H9 (cell line): Measurements from ENCODE around the gene AEBP2. TPM values are rescaled to one million over a fixed set of nuclear protein-coding genes. Genes with fewer than 3 reads are reported as not detected.

Experiments
- DNase-seq: peaks from one replicate; pipeline ENCODE4 v3.0.0-alpha.2; 2017
- H2AFZ ChIP-seq: one replicate; pipeline ENCODE4 v1.6.1; 2013; ENCODE audit warnings: mild to moderate bottlenecking, low read length, control low read depth, moderate library complexity
- H2AK5ac ChIP-seq: 2 replicates; pipeline ENCODE4 v1.6.1; 2013; ENCODE audit warnings: low read length, control low read depth, mixed read lengths; ENCODE audit not compliant: insufficient read length
- H2BK120ac ChIP-seq: one replicate; pipeline ENCODE4 v1.6.1; 2013; ENCODE audit warnings: low read depth, mild to moderate bottlenecking, low read length, control low read depth, inconsistent platforms; ENCODE audit not compliant: poor library complexity, severe bottlenecking
- H2BK12ac ChIP-seq: 2 replicates; pipeline ENCODE4 v1.6.1; 2013; ENCODE audit warnings: low read length, control low read depth, mixed read lengths, low read depth; ENCODE audit not compliant: insufficient read length
- H2BK15ac ChIP-seq: 2 replicates; pipeline ENCODE4 v1.6.1; 2013; ENCODE audit warnings: low read depth, low read length, control low read depth
- H2BK20ac ChIP-seq: one replicate; pipeline ENCODE4 v1.6.1; 2013; ENCODE audit warnings: low read depth, mild to moderate bottlenecking, low read length, control low read depth, inconsistent platforms; ENCODE audit not compliant: poor library complexity, severe bottlenecking
- H2BK5ac ChIP-seq: 2 replicates; pipeline ENCODE4 v1.6.1; 2013; ENCODE audit warnings: low read length, control low read depth, mixed read lengths; ENCODE audit not compliant: insufficient read length
- H3K14ac ChIP-seq: 2 replicates; pipeline ENCODE4 v1.6.1; 2013; ENCODE audit warnings: low read length, control low read depth; ENCODE audit not compliant: insufficient read depth
- H3K18ac ChIP-seq: 2 replicates; pipeline ENCODE4 v1.6.1; 2013; ENCODE audit warnings: low read depth, mild to moderate bottlenecking, mixed read lengths, low read length, control low read depth; ENCODE audit not compliant: insufficient read length
- H3K23ac ChIP-seq: 2 replicates; pipeline ENCODE4 v1.6.1; 2013; ENCODE audit warnings: low read length, control low read depth, mixed read lengths, low read depth; ENCODE audit not compliant: insufficient read length
- H3K23me2 ChIP-seq: 2 replicates; pipeline ENCODE4 v1.6.1; 2013; ENCODE audit warnings: low read depth, mild to moderate bottlenecking, mixed read lengths, low read length, control low read depth; ENCODE audit not compliant: insufficient read length, poor library complexity, severe bottlenecking
- H3K27ac ChIP-seq: 2 replicates; pipeline ENCODE4 v1.5.1; 2013; ENCODE audit warnings: low read length, control low read depth, mixed read lengths, low read depth; ENCODE audit not compliant: insufficient read length
- H3K27me3 ChIP-seq: 2 replicates; pipeline ENCODE4 v1.6.1; 2013; ENCODE audit warnings: low read length, control low read depth, inconsistent platforms; ENCODE audit not compliant: insufficient read depth
- H3K4ac ChIP-seq: 2 replicates; pipeline ENCODE4 v1.6.1; 2013; ENCODE audit warnings: low read depth, mild to moderate bottlenecking, control low read depth, inconsistent platforms, low read length, moderate library complexity
- H3K4me1 ChIP-seq: 2 replicates; pipeline ENCODE4 v1.6.1; 2013; ENCODE audit warnings: low read length, control low read depth, inconsistent platforms; ENCODE audit not compliant: insufficient read depth
- H3K4me2 ChIP-seq: 2 replicates; pipeline ENCODE4 v1.6.1; 2013; ENCODE audit warnings: low read length, control low read depth, mixed read lengths; ENCODE audit not compliant: insufficient read length, insufficient read depth
- H3K56ac ChIP-seq: 2 replicates; pipeline ENCODE4 v1.6.1; 2013; ENCODE audit warnings: low read depth, mild to moderate bottlenecking, mixed read lengths, low read length, control low read depth; ENCODE audit not compliant: insufficient read length
- H3K79me1 ChIP-seq: 2 replicates; pipeline ENCODE4 v1.6.1; 2013; ENCODE audit warnings: low read depth, mild to moderate bottlenecking, moderate library complexity, low read length, control low read depth, inconsistent platforms; ENCODE audit not compliant: insufficient read depth, poor library complexity, severe bottlenecking
- H3K79me2 ChIP-seq: 2 replicates; pipeline ENCODE4 v1.6.1; 2013; ENCODE audit warnings: low read length, control low read depth, inconsistent platforms; ENCODE audit not compliant: insufficient read depth
- H3K9ac ChIP-seq: 2 replicates; pipeline ENCODE4 v1.6.1; 2013; ENCODE audit warnings: low read length, control low read depth, mixed read lengths; ENCODE audit not compliant: insufficient read length; ENCODE audit errors: extremely low read depth
- H3K9me3 ChIP-seq: one replicate; pipeline ENCODE4 v1.6.1; 2013; ENCODE audit warnings: low read depth, low read length, inconsistent platforms; ENCODE audit not compliant: control insufficient read depth
- H3T11ph ChIP-seq: one replicate; pipeline ENCODE4 v1.6.1; 2013; ENCODE audit warnings: mild to moderate bottlenecking, low read length, control low read depth, inconsistent platforms
- H4K20me1 ChIP-seq: one replicate; pipeline ENCODE4 v1.6.1; 2013; ENCODE audit not compliant: control insufficient read depth, insufficient read length, insufficient read depth
- H4K5ac ChIP-seq: 2 replicates; pipeline ENCODE4 v1.6.1; 2013; ENCODE audit warnings: low read depth, mild to moderate bottlenecking, mixed read lengths, low read length, control low read depth; ENCODE audit not compliant: insufficient read length
- H4K8ac ChIP-seq: replicated peaks from 2 replicates; pipeline ENCODE4 v1.6.1; 2013; ENCODE audit warnings: low read length, control low read depth, mixed read lengths, low read depth; ENCODE audit not compliant: insufficient read length
- H4K91ac ChIP-seq: 2 replicates; pipeline ENCODE4 v1.6.1; 2013; ENCODE audit warnings: low read depth, mild to moderate bottlenecking, moderate library complexity, mixed read lengths, low read length, control low read depth; ENCODE audit not compliant: insufficient read length
- H3K27ac Mint-ChIP-seq, 3 experiments: 2 replicates in 2 of 3; 3 replicates in 1 of 3; pipeline ENCODE4 v1.8.0; 2020 to 2021; ENCODE audit warnings: mixed read lengths in 3 of 3, mild to moderate bottlenecking in 1 of 3, moderate library complexity in 1 of 3
- H3K27me3 Mint-ChIP-seq: 2 replicates; pipeline ENCODE4 v1.8.0; 2021; ENCODE audit warnings: low read depth, mild to moderate bottlenecking, moderate library complexity, mixed read lengths
- H3K36me3 Mint-ChIP-seq, 3 experiments: 2 replicates in 2 of 3; 3 replicates in 1 of 3; pipeline ENCODE4 v1.8.0; 2020 to 2021; ENCODE audit warnings: low read depth in 3 of 3, mixed read lengths in 3 of 3; ENCODE audit not compliant: insufficient read depth in 1 of 3
- H3K4me1 Mint-ChIP-seq, 2 experiments: 2 replicates each; pipeline ENCODE4 v1.8.0; 2020; ENCODE audit warnings: mixed read lengths in 2 of 2
- H3K4me3 Mint-ChIP-seq, 2 experiments: 2 replicates in 1 of 2; 3 replicates in 1 of 2; pipeline ENCODE4 v1.8.0; 2020 to 2021; ENCODE audit warnings: mild to moderate bottlenecking in 2 of 2, mixed read lengths in 2 of 2, moderate library complexity in 1 of 2
- H3K9me3 Mint-ChIP-seq, 2 experiments: 2 replicates in 1 of 2; 3 replicates in 1 of 2; pipeline ENCODE4 v1.8.0; 2020; ENCODE audit warnings: mild to moderate bottlenecking in 2 of 2, mixed read lengths in 2 of 2, moderate library complexity in 1 of 2
- CTCF ChIP-seq: fragments of 200-600 bp; sonication (generic); conservative IDR thresholded peaks from 3 replicates; pipeline ENCODE4 v1.8.0; 2021; ENCODE audit warnings: antibody characterized with exemption, mild to moderate bottlenecking
- whole genome bisulfite sequencing: extraction: QIAGEN DNeasy Blood & Tissue Kit; methylation state at CpG from one replicate; pipeline ENCODE4 v1.1.7; 2013; ENCODE audit warnings: missing lambda C conversion rate, low lambda C conversion rate, mixed read lengths; ENCODE audit not compliant: insufficient read length; ENCODE audit errors: extremely low coverage; 5-methylcytosine and 5-hydroxymethylcytosine counted together
- total RNA-seq: library from RNA; stranded (reverse); gene quantifications from 2 replicates; pipeline ENCODE4 v1.2.1, GENCODE V29; 2021

Gene AEBP2
- total RNA-seq, 1 experiment from 2014 or later, result 82.8 TPM

GRCh38 chr12:19498099-19498498 is 58.8 kb downstream of the AEBP2 start:
- Histone ChIP-seq H3K4ac (no peak overlapping the region), H3K14ac (no peak overlapping the region), H3K79me2 (no peaks in the 10 kb centered on the region; the same call in 1 of the 2 replicates), H4K91ac (no peak overlapping the region), H3K27me3 (no peaks in the 10 kb centered on the region), H4K5ac (no peak overlapping the region), H2BK20ac (no peak overlapping the region), H3K9ac (no peak overlapping the region), H3K56ac (no peak overlapping the region), H2AFZ (no peak overlapping the region), H2BK120ac (no peak overlapping the region), H4K20me1 (no peaks in the 10 kb centered on the region), H3T11ph (no peak overlapping the region), H3K27ac (no peak overlapping the region), H2BK15ac (no peak overlapping the region), H2BK12ac (no peak overlapping the region), H3K4me1 (no peaks in the 10 kb centered on the region), H3K9me3 (no peaks in the 10 kb centered on the region), H2AK5ac (no peak overlapping the region), H3K23me2 (no peaks in the 10 kb centered on the region), H3K4me2 (no peak overlapping the region), H4K8ac (no peak overlapping the region), H3K79me1 (peaks cover 7% of the 10 kb centered on the region), H3K18ac (no peak overlapping the region), H2BK5ac (no peak overlapping the region), H3K23ac (no peak overlapping the region)
- Mint-ChIP-seq H3K27me3 (no peaks in the 10 kb centered on the region), H3K4me3 (no peak overlapping the region), H3K4me1 (peaks cover 28 to 34% of the 10 kb centered on the region in 2 experiments), H3K36me3 (peaks cover 29 to 86% (median 86%) of the 10 kb centered on the region in 3 experiments), H3K27ac (peak overlapping the region in 2 of 3 experiments; percentile 53 to 61; a peak in 3 of 7 replicates), H3K9me3 (peaks cover 0 to 1% of the 10 kb centered on the region in 2 experiments; a peak in 1 of 5 replicates)
- no CpG with 5 or more reads among the region's 2 CpGs for WGBS
- no peak for TF ChIP-seq CTCF
- no peak for DNase-seq
